Fibroblast of skin of abdomen (primary cell): Measurements from ENCODE around the gene SLC2A13.
"Not testable (repeated sequence)": the region's sequence is repeated elsewhere in the genome, so short reads cannot be mapped to it uniquely, and the experiment has no call there.

Experiments
- DNase-seq: peaks from one replicate; pipeline ENCODE4 v3.0.0-alpha.2; 2013

The SLC2A13 gene

GRCh38 chr12:39866135-39866534 lies 239.7 kb downstream of the SLC2A13 start:
- no peak for DNase-seq

GRCh38 chr12:39860695-39861094 lies 245.2 kb downstream of the SLC2A13 start:
- DNase-seq, result no peak

- no peak for DNase-seq
Measured at GRCh38 chr12:39853003-39853402, 252.9 kb downstream of the SLC2A13 start.

DNA sequence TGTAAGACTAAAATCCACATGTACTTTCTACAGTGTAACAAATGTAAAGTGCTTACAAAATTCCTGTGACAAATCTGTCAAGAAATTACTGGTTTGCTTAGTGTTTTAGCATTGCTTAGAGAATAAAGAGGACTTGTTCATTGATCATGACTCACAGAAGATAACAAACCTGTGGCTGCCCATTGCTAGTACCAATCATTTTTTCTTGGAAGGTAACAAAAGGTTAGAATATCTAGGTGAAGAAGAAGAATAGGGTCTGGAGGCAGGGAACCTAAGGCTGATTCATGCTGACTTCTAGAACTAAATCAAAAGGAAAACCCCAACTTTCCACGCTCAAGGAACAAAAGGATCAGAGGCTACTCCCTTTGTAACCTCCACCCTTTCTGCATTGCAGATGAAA lies 253.5 kb downstream of the SLC2A13 start:
- DNase-seq, result no peak

- not testable (repeated sequence) for DNase-seq
Measured at GRCh38 chr12:39848218-39848617, 257.7 kb downstream of the SLC2A13 start.

- peak; percentile 45 for DNase-seq
Measured at GRCh38 chr12:39846971-39847650, 258.8 kb downstream of the SLC2A13 start.

DNA sequence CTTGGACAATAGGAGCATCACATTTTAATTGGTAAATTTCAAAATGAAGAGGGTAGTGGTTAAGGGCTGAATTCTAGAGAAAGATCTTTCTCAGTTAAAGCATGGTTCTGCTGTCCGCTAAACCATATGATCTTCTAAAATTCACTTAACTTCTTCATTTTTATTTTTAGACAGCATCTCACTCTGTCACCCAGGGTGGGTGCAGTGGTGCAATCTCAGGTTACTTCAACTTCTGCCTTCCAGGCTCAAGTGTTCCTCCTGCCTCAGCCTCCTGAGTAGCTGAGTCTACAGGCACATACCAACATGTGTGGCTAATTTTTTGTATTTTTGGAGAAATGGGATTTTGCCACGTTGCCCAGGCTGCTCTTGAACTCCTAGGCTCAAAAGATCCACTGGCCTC lies 259.6 kb downstream of the SLC2A13 start:
- DNase-seq, result no peak

DNA sequence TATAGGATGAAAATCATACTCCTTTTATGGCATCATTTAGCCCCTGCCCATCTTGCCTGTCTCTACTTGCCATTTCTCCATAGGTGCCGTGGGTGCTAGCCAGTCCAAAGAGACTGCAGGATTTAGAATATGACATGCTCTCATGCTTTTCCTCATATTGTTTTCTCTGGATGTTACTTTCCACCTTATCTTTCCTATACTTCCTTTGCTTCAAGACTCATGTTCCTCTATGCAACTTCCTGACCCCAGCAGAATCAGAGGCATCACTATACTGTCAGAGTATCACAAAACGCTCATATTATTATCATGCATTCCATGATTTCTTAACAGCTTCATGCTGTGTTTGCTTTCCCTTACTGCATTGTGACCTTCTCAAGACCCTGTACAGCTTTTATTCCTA lies 265.5 kb downstream of the SLC2A13 start:
- DNase-seq, result no peak

GRCh38 chr12:39839072-39839471 lies 266.8 kb downstream of the SLC2A13 start:
- DNase-seq, result no peak

GRCh38 chr12:39835517-39836489 lies 270.1 kb downstream of the SLC2A13 start:
- DNase-seq, result no peak

DNA sequence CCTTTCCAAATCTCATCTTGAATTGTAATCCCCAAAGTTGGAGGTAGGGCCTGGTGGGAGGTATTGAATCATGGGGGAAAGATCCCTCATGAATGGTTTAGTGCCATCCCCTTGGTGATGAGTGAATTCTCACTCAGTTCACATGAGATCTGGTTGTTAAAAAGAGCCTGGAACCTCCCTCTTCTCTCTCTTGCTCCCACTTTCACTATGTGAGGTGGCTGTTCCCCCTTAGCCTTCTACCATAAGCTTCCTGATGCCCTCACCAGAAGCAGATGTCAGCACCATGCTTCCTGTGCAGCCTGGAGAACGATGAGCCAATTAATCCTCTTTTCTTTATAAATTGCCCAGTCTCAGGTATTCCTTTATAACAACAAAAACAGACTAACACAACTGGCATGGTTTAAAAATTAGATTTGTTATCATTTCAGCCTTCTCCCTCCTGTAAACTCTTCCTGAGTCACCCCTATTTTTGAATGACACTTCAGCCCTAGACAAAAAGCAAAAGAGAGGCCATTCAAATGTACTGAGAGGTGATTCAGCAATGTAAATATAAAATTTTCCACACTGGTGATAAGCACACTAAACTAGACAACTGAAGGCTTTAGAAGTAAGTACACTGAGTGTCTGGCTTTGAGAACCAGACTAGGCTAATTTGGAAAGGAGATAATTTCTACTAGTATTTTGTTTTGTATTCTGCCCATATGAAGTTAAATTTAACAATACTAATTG lies 274.1 kb downstream of the SLC2A13 start:
- DNase-seq, result no peak

- DNase-seq, result peak; percentile 28
Measured at GRCh38 chr12:39830852-39831520, 274.9 kb downstream of the SLC2A13 start.

GRCh38 chr12:39830171-39830570 lies 275.7 kb downstream of the SLC2A13 start:
- DNase-seq, result no peak

- DNase-seq, result no peak
Measured at GRCh38 chr12:39824505-39825212, 281.2 kb downstream of the SLC2A13 start.

GRCh38 chr12:39816671-39817185 lies 289.2 kb downstream of the SLC2A13 start:
- DNase-seq, result no peak

- DNase-seq, result no peak
Measured at GRCh38 chr12:39815746-39816145, 290.1 kb downstream of the SLC2A13 start.

DNA sequence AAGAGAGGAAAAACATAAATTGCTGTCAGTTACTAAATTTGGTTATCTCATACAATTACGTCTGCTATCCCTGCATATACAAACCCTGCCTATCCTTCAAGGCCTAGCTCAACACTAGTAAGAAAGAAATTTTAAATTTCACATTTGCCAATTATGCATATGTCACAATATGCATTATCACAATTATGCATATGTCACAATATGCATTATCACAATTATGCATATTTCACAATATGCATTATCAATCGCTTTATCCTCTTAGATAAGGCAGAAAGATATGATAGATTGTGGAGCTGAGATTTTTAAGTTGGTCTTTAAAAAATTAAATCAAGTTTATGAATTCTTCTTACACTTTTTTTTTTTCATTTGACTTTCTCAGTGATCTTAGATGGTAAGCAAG lies 291.3 kb downstream of the SLC2A13 start:
- no peak for DNase-seq

DNA sequence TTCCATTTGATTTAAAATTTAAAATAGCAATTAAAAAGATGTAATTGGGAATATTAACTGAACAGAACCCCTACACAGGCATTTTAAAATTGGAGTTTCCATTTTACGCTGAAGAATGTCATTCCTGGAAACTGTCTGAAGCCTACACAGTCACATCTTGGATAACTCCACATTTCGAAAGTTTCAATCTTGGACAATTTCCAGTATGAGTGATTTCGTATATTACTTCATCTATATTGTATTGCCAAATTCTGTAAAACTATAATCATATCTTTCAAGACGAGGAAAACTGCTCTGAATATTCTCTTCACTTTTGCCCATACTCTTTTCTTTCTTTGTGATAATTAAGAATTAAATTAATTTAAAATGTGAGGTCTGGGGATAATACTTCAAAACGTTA lies 292.1 kb downstream of the SLC2A13 start:
- peak; percentile 34 for DNase-seq

- not testable (repeated sequence) for DNase-seq
Measured at GRCh38 chr12:39812456-39812855, 293.4 kb downstream of the SLC2A13 start.

DNA sequence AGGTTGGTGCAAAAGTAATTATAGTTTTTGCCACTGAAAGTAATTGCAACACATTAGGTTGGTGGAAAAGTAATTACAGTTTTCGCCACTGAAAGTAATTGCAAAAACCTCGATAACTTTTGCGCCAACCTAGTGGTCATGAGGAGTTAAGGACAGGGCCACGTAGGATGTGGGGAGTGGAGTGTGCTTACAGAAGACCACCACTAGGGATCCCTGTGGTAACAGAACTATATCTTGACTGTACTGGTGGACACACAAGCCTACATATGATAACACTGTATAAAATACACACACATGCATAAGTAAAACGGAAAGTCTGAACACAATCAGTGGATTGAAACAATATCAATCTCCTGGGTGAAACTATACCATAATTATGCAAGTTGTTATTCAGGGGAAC lies 298.8 kb downstream of the SLC2A13 start:
- DNase-seq, result no peak

GRCh38 chr12:39805651-39806050 lies 300.2 kb downstream of the SLC2A13 start:
- no peak for DNase-seq

- no peak for DNase-seq
Measured at GRCh38 chr12:39804898-39805297, 301.0 kb downstream of the SLC2A13 start.
